ENCODE data around the gene ADAMTSL3.
A peak's percentile ranks its signal among the peaks of the same experiment; 100 is the strongest.

ADAMTSL3 gene

DNA sequence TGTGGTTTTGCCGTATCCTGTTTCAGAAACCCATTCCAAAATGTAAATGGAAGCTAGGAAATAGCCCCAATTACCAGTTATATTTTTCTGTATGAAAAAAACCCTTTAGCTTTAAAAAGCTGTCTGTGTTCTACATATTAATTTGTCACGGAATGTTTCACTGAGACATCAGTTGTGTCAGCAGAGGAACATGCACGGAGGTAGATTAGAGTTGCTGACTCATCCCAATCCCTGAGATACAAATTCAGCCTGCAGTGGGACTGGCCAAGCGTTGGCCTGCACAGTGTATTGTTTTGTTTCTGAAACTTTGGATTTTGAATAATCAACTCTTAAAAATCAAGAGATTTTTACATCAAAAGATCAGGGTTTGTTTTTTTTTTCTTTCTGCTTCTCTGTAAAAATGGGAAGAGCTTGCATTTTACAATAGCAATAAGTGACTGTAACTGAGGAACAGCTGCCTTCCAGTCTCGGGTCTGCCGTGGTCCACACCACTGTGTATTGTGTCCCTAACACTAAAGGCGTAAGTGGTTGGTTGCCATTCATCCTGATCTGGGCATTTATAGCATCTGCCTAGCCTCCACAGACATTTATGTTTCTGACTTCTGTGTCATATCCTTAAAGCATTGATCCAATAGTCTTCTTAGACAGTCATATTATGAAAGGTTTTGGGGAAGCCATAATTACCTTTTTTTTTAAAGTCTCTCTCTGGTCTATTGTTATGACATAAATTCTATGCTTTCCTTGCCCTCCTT lies 218.1 kb downstream of the ADAMTSL3 start:
- DNase-seq (ENCODE audit: low read depth) = peak; percentile 16

DNA sequence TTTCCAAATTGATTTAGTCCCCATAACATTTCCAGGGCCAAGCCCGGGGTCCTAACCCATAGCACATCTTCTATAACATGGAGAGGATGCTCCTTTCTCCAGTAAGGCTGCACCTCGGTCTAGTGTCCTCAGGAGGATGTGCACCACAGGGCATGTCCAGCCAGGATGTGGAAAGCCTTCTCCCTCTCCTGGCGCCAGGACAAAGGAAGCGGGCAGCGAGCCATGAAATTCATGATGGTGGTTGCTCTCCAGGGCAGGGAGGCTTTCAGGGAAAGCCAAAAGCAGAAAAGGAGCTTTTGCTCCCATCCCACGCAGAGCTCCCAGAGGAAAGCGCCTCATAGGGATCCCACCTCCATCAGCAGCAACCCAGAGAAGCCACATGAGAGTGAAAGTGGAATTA lies 220.0 kb downstream of the ADAMTSL3 start:
- no peak for DNase-seq (ENCODE audit: low read depth)

DNA sequence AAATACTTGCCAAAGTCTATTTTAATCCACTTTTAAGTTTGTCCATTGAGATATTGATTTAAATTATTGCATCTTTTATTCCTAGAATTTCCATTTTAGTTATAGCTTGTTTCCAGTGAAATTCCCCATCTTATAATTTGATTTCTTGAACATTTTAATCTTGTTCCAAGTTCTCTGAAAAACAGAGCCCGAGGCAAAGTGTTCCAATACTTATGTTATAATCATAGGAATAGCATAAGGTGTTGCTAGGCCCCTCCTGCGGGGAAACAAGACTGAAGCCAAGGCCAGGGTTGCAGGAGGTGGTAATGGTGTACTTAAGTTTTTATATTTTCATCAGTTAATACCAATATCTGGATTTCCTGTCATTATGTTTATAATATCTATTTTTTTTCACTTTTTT lies 226.6 kb downstream of the ADAMTSL3 start:
- no peak for DNase-seq (ENCODE audit: low read depth)

DNA sequence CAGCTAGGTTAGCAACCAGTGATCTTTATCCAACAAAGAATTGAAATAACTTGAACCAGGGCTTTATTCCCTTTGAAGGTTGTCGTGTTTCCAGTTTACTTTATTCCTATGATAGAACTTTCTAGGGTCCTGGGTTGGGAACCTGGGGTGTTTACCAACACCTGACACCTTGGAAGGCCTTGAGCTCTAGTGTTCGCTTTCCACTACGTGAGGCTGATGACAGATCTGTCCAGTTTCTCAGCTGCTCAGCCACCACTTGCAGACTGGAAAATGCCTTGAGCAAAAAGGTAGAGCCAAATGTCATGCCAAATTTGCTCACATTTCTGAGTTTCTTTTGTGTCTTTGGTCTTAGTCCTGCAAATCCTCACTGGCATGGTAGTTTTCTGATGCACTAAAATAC lies 227.2 kb downstream of the ADAMTSL3 start:
- no peak for DNase-seq (ENCODE audit: low read depth)

DNA sequence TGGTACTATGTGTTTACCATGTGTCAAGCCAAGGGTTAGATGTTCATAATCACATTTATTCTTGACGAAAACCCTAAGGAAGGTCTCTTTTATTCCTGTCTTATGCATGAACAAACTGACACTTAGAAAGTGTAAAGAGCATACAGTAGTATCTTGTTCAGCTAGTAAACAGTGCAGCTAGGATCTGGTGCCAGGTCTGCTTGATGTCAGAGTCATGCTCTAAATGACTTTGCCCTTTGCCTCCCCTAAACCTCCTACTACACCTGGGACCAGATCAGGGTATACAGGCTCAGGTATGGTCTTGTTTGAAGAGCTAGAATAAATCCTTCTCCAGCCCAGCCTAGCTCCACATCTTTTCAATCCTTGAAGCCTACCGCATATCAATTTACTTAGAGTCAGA lies 232.4 kb downstream of the ADAMTSL3 start:
- DNase-seq (ENCODE audit: low read depth) = no peak

DNA sequence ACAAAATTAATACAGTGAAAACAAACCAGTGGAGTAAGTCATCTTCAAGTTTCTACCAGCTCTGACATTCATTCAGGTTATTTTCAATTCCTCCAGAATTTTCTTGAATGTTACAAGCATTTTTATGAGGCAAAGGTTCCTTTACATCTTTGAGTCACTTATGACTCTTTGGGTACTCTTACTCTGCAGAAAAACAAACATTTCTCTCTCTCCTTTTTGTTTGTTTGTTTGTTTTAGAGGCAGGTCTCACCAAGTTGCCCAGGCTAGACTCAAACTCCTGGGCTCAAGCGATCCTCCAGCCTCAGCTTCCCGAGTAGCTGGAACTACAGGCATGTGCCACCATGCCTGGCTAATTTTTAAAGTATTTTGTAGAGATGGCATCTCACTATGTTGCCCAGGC lies 233.5 kb downstream of the ADAMTSL3 start:
- DNase-seq (ENCODE audit: low read depth) = no peak

DNA sequence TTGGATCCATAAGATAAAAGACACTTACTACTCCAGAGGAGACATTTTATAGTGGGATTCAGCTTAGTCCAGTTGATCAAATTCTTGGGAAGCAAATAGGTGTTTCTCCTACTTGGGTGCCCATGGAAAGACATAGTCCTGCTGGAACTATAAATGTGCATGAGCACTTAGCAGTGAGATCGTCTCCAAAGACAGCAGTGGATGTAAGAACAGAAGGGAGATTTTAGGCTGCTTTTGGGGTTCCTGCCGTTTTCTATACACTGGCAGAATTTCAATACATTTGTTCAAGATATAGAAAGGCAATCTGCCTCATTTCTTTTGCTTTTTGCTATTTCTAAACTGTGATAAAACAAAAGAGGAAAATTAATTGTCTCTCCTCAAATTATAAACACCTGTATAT lies 234.0 kb downstream of the ADAMTSL3 start:
- no peak for DNase-seq (ENCODE audit: low read depth)

DNA sequence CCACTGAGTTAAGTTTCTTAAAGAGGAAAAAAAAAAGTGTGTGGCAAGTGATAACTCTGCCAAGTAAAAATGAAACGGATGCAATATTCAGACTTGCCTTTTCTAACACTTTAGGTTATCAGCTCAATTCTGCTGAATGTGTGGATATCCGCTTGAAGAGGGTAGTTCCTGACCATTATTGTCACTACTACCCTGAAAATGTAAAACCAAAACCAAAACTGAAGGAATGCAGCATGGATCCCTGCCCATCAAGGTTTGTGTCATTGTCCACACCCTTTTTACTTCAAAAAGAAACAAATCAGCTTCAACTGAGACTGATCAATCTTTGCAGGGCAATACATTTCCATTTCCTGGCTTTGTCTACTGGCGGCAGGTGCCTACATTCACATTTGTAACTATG lies 236.1 kb downstream of the ADAMTSL3 start:
- no peak for DNase-seq (ENCODE audit: low read depth)

DNA sequence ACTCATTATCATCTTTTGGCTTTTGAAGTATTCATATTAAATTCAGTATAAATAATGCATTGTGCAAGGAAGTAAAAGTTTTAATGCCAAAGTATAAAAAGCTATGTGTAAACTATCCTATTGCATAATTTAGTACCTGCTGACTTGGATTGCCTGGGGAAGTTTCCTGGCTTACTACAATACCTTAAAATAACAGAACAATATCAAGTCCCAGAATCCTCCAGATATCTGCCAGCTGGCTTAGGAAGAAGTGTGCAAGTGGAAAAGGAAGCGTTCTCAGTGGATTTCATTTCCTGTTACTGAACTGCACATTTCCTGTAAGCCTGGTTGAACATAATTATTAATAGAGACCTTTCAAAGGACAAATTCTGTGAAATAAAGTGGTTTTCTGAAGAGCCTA lies 236.7 kb downstream of the ADAMTSL3 start:
- DNase-seq (ENCODE audit: low read depth) = no peak

DNA sequence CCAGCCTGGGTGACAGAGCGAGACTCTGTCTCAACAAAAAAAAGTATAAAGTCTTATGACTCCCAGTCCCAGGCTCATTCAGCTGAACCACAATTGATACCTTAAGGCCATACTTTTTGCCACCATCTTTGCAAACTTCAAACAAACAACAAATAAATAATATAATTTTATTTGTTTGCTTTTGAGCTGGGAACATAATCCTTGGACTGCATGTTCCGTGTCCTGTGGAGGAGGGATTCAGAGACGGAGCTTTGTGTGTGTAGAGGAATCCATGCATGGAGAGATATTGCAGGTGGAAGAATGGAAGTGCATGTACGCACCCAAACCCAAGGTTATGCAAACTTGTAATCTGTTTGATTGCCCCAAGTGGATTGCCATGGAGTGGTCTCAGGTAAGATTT lies 238.6 kb downstream of the ADAMTSL3 start:
- DNase-seq (ENCODE audit: low read depth) = no peak

DNA sequence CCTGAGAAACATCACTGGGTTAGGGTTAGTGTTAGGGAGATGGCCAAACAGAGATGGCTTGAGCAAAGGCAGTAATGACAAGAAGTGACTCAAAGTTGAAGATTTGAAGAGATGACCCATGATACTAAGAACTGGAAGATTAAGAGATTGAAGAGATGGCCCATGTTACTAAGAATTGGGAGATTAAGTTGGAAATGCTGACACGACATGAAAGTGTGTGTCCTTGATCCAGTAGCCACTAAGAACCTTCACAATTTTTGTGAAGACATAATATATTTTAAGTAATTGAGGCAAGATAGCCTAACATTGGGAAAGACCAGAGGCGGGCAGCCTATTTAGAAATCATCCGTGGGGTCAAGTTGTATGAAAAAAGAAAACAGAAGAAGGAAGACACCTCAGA lies 239.4 kb downstream of the ADAMTSL3 start:
- no peak for DNase-seq (ENCODE audit: low read depth)

DNA sequence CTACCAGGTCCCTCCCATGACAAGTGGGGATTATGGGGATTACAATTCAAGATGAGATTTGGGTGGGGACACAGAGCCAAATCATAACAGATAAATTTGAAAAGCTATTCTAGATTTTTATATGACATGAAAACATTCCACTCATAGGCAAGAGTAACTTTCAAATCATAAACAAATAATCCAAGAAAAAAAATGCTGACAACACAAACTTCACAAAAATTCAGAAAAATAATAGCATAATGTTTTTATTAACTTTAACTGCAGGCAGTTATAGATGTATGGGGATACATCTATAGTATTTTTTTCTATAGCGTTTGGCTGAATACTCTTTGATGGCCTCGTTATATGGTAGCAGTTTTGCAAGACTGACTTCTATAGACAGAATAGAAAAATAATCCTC lies 243.1 kb downstream of the ADAMTSL3 start:
- DNase-seq (ENCODE audit: low read depth) = no peak

DNA sequence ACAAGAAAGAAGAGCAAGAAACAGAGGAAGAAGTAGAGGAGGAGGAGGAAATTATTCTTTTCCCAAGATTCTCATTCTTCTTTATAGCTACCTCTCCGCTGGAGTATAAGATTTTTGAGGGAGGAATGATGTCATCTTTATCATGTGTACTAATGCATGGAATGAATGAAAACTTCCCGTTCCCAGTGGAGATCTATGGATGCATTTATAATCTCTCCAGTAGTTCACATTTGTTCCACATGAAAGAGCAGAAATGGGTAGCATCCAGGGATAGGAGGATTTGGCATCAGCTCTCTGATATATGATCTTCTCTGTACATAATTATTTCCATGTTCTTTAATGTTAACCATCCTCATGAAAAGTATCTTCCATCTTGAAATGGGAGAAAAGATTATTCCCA lies 244.4 kb downstream of the ADAMTSL3 start:
- no peak for DNase-seq (ENCODE audit: low read depth)

DNA sequence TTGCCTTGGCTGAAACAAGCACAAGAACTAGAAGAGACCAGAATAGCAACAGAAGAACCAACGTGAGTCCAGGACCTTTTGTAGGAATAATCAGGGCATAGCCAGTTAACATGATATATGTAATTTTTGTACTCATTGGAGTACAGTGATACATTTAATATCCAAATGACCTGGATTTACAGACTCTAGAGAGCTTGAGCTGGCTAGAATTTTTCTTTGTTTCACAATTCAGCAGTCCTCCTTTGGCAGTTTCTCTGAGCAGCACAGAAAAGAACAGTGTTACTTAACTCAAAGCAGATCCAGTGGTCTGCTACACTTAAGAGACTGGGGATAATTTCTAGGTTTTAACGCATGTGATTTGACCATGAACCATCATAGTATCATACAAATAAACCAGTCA lies 245.7 kb downstream of the ADAMTSL3 start:
- DNase-seq (ENCODE audit: low read depth) = no peak

DNA sequence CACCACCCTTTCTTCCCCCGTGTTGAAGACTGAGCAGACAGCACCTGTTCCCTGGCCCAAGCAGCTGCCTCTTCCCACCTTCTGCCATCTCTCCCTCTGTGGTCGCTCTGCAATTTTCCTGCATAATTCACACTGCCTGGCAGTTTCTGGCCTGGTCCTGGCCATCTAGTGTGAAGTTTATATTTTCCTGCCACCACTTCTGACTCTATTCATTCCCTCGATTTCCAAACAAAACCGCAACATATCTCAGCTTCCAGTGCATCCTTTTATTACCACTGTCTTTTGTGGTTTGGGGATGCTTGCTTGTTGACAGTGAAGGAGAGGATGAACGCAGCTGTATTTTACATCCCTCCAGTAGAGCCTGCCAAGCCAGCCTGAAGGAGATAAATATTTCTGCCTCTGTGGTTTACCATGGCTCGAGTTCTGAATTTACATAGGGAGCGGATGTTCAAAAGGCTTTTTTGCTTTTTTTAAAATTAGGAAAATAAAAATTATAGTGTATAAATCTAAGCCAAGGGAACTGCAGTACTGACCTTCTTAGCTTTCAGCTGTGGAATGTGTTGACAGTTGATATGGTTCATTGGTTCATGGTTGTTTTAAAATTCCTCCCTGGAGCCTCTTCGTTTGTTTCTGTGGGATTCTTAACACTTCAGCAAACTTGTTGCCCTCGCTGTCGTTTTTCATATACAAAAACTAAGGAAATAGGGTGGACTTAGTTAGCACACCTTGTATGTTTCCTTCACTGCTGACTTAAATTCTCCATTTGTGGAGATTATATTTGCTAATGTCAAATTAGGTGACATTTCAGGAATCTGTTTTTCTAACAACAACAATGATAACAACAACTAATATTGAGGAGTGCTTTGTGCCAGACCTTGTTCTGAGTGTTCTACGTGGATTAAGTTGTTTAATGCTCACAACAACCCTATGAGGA lies 250.5 kb downstream of the ADAMTSL3 start:
- DNase-seq (ENCODE audit: low read depth) = peak; percentile 43

DNA sequence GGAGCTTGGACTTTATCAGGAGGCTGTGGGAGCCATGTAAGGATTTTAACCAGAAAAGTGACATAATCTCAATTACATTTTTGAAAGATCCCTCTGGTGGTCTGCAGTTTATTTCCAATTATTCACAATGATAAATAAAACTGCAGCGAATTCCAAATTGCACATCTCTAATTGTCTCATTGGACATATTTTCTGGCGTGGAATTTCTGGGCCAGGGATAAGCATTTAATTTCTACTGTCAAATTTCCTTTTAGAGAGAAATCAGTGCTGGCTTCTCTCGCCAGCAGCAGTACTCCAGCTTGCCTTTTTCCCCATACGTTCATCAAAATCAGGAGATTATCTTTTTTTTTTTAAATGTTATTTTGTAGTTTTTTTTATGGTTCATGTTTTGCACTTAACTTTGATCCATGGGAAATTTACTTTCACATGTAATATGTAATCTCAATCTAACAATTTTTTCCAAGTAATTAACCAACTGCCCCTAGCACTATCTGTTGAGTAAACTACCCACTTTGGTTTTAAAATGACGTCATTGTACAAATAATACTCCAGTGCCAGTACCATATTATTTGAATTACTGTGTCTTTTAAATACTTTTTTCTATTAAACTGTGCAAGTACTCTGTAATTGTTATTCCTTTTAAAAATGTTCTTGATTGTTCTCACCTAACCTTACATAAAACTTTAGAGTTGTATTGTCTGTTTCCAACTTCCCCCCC lies 251.8 kb downstream of the ADAMTSL3 start:
- no peak for DNase-seq (ENCODE audit: low read depth)

DNA sequence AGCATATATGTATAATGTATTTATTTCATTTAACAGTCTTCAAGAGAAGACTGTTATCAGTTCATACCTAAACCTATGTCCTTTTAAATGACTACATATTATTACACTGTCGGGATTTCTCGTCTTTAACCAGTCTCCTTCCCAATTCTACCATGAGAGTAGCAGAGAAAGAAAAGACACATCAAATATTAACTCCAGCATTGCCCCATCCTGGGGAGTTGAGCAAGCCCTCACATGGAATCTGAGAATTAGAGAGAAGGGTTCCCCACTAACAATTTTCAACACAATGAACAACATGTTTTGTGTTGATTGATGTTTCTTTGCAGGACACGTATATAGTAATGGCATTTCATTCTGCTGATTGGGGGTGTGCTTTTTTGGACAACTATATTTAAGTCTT lies 257.4 kb downstream of the ADAMTSL3 start:
- no peak for DNase-seq (ENCODE audit: low read depth)

DNA sequence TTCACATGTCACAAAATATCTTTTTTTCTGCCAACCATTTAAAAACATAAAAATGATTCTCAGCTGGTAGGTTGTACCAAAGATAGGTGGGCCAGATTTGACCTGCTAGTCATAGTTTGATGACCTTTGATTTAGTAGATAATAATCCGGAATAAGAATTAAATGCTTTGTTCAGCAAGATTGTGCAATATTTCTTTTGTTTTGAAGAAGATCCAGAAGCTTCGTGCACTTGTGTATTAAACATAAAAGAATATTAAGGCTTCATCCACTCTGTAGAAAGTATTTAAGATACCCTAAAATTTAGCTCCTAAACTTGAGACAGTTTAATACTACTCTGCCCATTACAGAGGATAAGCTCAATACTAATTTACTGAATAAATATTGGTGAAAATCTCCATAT lies 258.4 kb downstream of the ADAMTSL3 start:
- no peak for DNase-seq (ENCODE audit: low read depth)

DNA sequence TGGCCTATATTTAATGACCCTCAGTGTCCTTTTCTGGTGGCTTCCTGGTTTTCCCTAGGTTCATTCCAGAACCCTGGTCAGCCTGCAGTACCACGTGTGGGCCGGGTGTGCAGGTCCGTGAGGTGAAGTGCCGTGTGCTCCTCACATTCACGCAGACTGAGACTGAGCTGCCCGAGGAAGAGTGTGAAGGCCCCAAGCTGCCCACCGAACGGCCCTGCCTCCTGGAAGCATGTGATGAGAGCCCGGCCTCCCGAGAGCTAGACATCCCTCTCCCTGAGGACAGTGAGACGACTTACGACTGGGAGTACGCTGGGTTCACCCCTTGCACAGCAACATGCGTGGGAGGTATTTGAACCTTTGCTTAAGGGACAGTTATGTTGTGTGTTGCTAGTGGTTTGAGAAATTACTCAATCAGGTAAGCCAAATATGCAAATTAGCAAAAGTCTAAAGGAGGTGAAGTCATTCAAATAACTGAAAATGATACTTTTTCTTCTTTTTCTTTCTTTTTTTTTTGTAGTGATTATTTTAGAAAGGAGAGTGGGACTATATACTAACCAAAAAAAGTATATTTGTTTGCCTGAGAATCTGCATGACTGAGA lies 259.2 kb downstream of the ADAMTSL3 start:
- no peak for DNase-seq (ENCODE audit: low read depth)

DNA sequence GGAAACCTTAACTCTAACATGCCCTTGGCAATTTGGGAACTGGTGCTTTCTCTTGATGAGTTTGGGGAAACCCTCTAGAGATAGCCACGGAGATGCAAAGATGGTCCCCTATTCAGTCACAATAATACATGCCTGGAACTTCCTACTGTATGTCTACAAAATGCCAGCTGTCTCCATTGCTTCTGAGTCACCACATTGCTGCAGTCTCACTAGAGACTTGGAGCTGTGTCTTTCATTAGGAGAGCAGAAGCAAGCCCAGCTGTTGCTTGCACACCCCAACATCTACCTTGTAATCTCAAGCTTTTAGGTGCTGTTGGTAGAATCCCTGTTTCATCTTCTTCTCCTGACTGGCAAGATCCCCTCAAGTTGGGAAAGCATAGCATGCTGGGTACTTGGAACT lies 261.0 kb downstream of the ADAMTSL3 start:
- no peak for DNase-seq (ENCODE audit: low read depth)

DNA sequence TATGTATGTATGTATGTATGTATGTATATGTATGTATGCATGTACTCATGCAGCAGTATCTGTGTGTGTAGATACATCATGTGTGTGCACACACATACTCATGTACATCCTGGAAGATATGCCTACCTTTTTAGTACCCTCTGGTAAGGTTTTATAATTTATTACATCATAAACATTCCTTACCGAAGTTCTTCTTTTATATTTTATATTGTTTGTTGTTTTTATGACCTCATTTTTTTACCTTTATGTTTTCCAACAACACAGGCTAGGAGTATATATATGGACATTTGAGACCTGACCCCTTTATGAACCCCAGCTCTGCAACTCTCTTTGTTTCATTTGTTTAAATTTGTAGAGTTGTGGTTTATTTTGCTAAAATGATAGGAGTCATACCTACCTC lies 263.5 kb downstream of the ADAMTSL3 start:
- DNase-seq (ENCODE audit: low read depth) = no peak

DNA sequence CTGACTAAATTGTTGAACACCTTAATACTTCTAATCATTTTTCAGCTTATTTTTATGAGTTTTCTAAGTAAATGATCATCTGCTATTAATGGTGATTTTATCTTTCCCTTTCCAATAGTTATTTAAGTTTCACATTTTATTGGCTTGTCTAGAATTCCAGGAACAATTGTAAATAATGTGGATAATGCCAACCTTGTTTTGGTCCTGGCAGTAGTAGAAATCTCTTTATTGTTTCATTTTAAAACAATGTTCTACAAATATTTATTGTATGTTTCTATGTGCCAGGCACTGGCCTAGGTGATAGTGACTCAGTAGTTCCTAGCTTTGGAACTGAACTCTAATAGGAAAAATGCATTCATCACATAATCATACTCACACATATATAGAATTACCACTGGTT lies 264.1 kb downstream of the ADAMTSL3 start:
- no peak for DNase-seq (ENCODE audit: low read depth)
